ENCODE data around the gene USP1.

Gene USP1

GRCh38 chr1:62436466-62437272 is at the start of gene USP1:
USP1 (plus strand) TSS chr1:62437049; CDS start chr1:62439868, 2,819 bp downstream.
- DNase-seq, result peak in 2 of 3 donors; percentile 98

GRCh38 chr1:62389531-62389930 is 47.3 kb upstream of the USP1 start:
- peak in 2 of 3 donors; percentile 8 to 13 for DNase-seq

GRCh38 chr1:62390071-62390470 is 46.8 kb upstream of the USP1 start:
- DNase-seq, result no peak

- DNase-seq, result peak; percentile 49 to 59 (median 50)
Measured at GRCh38 chr1:62391369-62391971, 45.4 kb upstream of the USP1 start.

- DNase-seq, result no peak
Measured at GRCh38 chr1:62392951-62393350, 43.9 kb upstream of the USP1 start.

- DNase-seq, result no peak
Measured at GRCh38 chr1:62394646-62395045, 42.2 kb upstream of the USP1 start.

- DNase-seq, result no peak
Measured at GRCh38 chr1:62395291-62395690, 41.6 kb upstream of the USP1 start.

GRCh38 chr1:62396871-62397270 is 40.0 kb upstream of the USP1 start:
- no peak for DNase-seq

- no peak for DNase-seq
Measured at GRCh38 chr1:62397301-62397700, 39.5 kb upstream of the USP1 start.

GRCh38 chr1:62398377-62398776 is 38.5 kb upstream of the USP1 start:
- peak in 2 of 3 donors; percentile 22 to 44 for DNase-seq

GRCh38 chr1:62401034-62401760 is 35.7 kb upstream of the USP1 start:
- DNase-seq, result no peak

- DNase-seq, result no peak
Measured at GRCh38 chr1:62405247-62405646, 31.6 kb upstream of the USP1 start.

GRCh38 chr1:62406576-62406975 is 30.3 kb upstream of the USP1 start:
- DNase-seq, result no peak

- DNase-seq, result peak; percentile 71 to 85 (median 73)
Measured at GRCh38 chr1:62407398-62408009, 29.3 kb upstream of the USP1 start.

- DNase-seq, result no peak
Measured at GRCh38 chr1:62415687-62416086, 21.2 kb upstream of the USP1 start.

- no peak for DNase-seq
Measured at GRCh38 chr1:62417351-62417999, 19.4 kb upstream of the USP1 start.

GRCh38 chr1:62420214-62420613 is 16.6 kb upstream of the USP1 start:
- DNase-seq, result no peak

- peak; percentile 27 to 45 (median 35) for DNase-seq
Measured at GRCh38 chr1:62423580-62424242, 13.1 kb upstream of the USP1 start.

- DNase-seq, result peak in 1 of 3 donors; percentile 13
Measured at GRCh38 chr1:62424411-62424810, 12.4 kb upstream of the USP1 start.

- no peak for DNase-seq
Measured at GRCh38 chr1:62425041-62425440, 11.8 kb upstream of the USP1 start.

- peak in 2 of 3 donors; percentile 21 to 23 for DNase-seq
Measured at GRCh38 chr1:62426237-62426636, 10.6 kb upstream of the USP1 start.

- DNase-seq, result no peak
Measured at GRCh38 chr1:62426794-62427193, 10.1 kb upstream of the USP1 start.

All from suppressor macrophage treated with lipopolysaccharide for 1 hour (primary cell).